ENCODE measurements around the gene SLK.

SLK gene

GRCh38 chr10:103966671-103967447 is at the start of gene SLK:
TSS of gene SLK (plus strand) at chr10:103967140. CDS start at chr10:103967746, 606 bp downstream.
- DNase-seq (ENCODE audit: low read depth), result peak; percentile 80

- DNase-seq (ENCODE audit: low read depth), result no peak
Measured at GRCh38 chr10:103917302-103918052, 49.5 kb upstream of the SLK start.

GRCh38 chr10:103918053-103918846 is 48.7 kb upstream of the SLK start, which contains the start of gene STN1:
TSS of gene STN1 (minus strand) at chr10:103918184. CDS start at chr10:103917594, 590 bp downstream.
- DNase-seq (ENCODE audit: low read depth), result peak; percentile 92

GRCh38 chr10:103919648-103920025 is 47.3 kb upstream of the SLK start:
- DNase-seq (ENCODE audit: low read depth), result no peak

- DNase-seq (ENCODE audit: low read depth), result no peak
Measured at GRCh38 chr10:103921248-103921647, 45.7 kb upstream of the SLK start.

GRCh38 chr10:103921750-103922195 is 45.2 kb upstream of the SLK start:
- DNase-seq (ENCODE audit: low read depth), result no peak

GRCh38 chr10:103922659-103923058 is 44.3 kb upstream of the SLK start:
- no peak for DNase-seq (ENCODE audit: low read depth)

GRCh38 chr10:103923502-103923901 is 43.4 kb upstream of the SLK start:
- no peak for DNase-seq (ENCODE audit: low read depth)

GRCh38 chr10:103925591-103925990 is 41.3 kb upstream of the SLK start:
- no peak for DNase-seq (ENCODE audit: low read depth)

GRCh38 chr10:103926722-103927319 is 40.1 kb upstream of the SLK start:
- no peak for DNase-seq (ENCODE audit: low read depth)

- no peak for DNase-seq (ENCODE audit: low read depth)
Measured at GRCh38 chr10:103928784-103929183, 38.2 kb upstream of the SLK start.

- no peak for DNase-seq (ENCODE audit: low read depth)
Measured at GRCh38 chr10:103929381-103929921, 37.5 kb upstream of the SLK start.

- no peak for DNase-seq (ENCODE audit: low read depth)
Measured at GRCh38 chr10:103930449-103930848, 36.5 kb upstream of the SLK start.

- DNase-seq (ENCODE audit: low read depth), result no peak
Measured at GRCh38 chr10:103930881-103931280, 36.1 kb upstream of the SLK start.

GRCh38 chr10:103931603-103932002 is 35.3 kb upstream of the SLK start:
- DNase-seq (ENCODE audit: low read depth), result no peak

- DNase-seq (ENCODE audit: low read depth), result no peak
Measured at GRCh38 chr10:103932271-103932670, 34.7 kb upstream of the SLK start.

- no peak for DNase-seq (ENCODE audit: low read depth)
Measured at GRCh38 chr10:103932971-103933370, 34.0 kb upstream of the SLK start.

- no peak for DNase-seq (ENCODE audit: low read depth)
Measured at GRCh38 chr10:103933557-103934121, 33.3 kb upstream of the SLK start.

- no peak for DNase-seq (ENCODE audit: low read depth)
Measured at GRCh38 chr10:103934308-103934707, 32.6 kb upstream of the SLK start.

GRCh38 chr10:103936022-103936421 is 30.9 kb upstream of the SLK start:
- no peak for DNase-seq (ENCODE audit: low read depth)

- DNase-seq (ENCODE audit: low read depth), result no peak
Measured at GRCh38 chr10:103939522-103939921, 27.4 kb upstream of the SLK start.

Data from activated T-helper 1 cell treated with Interleukin-2 at 50 U/mL for 16 hours (primary cell).